ENCODE data around the gene LRRC10.

The LRRC10 gene

DNA sequence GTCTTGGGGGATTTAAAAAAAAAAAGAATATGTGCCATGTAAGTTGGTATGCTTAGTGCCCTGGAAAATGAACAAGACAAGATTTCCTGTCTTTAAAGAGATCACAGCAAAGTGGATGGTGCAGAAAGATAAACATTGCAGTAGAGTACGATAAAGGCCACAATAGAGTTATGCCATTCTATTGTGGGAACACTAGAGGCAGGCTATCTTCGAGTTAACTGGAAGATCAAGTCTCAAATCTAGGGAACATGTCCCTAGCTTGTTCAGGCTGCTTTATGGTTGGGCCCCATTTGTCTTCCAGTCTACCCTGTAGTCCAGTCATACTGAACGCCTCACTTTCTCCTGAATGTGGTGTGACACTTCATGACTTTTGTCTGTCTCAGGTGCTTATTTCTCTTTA, 44.1 kb downstream of the LRRC10 start:
- no peak for DNase-seq

DNA sequence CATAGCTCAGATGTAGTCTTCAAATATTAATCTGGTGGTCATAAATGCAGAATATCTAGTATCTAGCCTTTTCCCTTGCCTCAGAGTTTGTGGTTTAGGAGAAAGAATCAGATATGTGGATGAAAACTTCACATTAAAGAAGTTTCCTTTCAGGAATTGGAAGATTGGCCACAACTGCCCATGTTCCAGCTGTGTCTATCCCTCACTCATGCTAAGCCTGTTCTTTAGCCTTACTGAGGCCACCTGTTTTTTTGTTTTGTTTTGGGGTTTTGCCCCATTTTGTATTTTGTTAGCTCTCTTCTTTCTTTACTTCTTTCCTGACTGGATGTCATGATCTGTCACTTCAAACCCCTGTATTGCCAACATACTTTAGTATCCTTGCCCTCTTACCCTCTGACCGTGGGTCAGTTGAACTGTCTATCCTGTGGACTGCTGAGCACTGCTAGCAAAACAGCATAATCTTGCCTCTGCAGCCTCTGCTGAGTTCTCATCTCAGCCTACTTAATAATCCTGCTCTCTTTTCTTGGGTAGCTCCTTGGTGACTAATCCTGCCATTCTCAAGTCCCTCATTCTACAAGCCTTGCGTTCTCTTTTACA, 47.4 kb downstream of the LRRC10 start:
- DNase-seq, result no peak
